ENCODE data around the gene MMP12. TPM values are rescaled to one million over a fixed set of nuclear protein-coding genes. Genes with fewer than 3 reads are reported as not detected.

MMP12 gene
- total RNA-seq, 1 experiment from 2014 or later: 0.05 TPM

- H3K27ac ChIP-seq: no peak overlapping the region
- no peak overlapping the region for H3K4me3 ChIP-seq
- no peaks in the 10 kb centered on the region for H3K36me3 ChIP-seq
- no peaks in the 10 kb centered on the region for H3K4me1 ChIP-seq (replicated peaks)
- no peak for DNase-seq (ENCODE audit: low read depth in 1 of 2, low spot score in 2 of 2)
- no peaks in the 10 kb centered on the region for H3K27me3 ChIP-seq (replicated peaks)
- H3K9me3 ChIP-seq (replicated peaks): no peaks in the 10 kb centered on the region
Observed at GRCh38 chr11:102837646-102838045, 37.1 kb downstream of the MMP12 start.

GRCh38 chr11:102837156-102837555 is 37.6 kb downstream of the MMP12 start:
- no peaks in the 10 kb centered on the region for H3K9me3 ChIP-seq (replicated peaks)

GRCh38 chr11:102836290-102836875 is 38.4 kb downstream of the MMP12 start:
- Histone ChIP-seq H3K27me3 (replicated peaks) (no peaks in the 10 kb centered on the region), H3K27ac (no peak overlapping the region), H3K4me1 (replicated peaks) (no peaks in the 10 kb centered on the region), H3K4me3 (no peak overlapping the region), H3K9me3 (replicated peaks) (no peaks in the 10 kb centered on the region), H3K36me3 (no peaks in the 10 kb centered on the region)
- DNase-seq (ENCODE audit: low read depth in 1 of 2, low spot score in 2 of 2): no peak

More at GRCh38 chr11:102837156-102837555, 37.6 kb downstream of the MMP12 start:
- no peak overlapping the region for H3K27ac ChIP-seq
- no peaks in the 10 kb centered on the region for H3K27me3 ChIP-seq (replicated peaks)
- H3K36me3 ChIP-seq: no peaks in the 10 kb centered on the region
- H3K4me1 ChIP-seq (replicated peaks): no peaks in the 10 kb centered on the region
- no peak for DNase-seq (ENCODE audit: low read depth in 1 of 2, low spot score in 2 of 2)
- H3K4me3 ChIP-seq: no peak overlapping the region

GRCh38 chr11:102833731-102834130 is 41.1 kb downstream of the MMP12 start:
- no peak overlapping the region for H3K27ac ChIP-seq
- no peaks in the 10 kb centered on the region for H3K27me3 ChIP-seq (replicated peaks)
- no peaks in the 10 kb centered on the region for H3K9me3 ChIP-seq (replicated peaks)
- no peaks in the 10 kb centered on the region for H3K36me3 ChIP-seq
- no peak for DNase-seq (ENCODE audit: low read depth in 1 of 2, low spot score in 2 of 2)
- no peaks in the 10 kb centered on the region for H3K4me1 ChIP-seq (replicated peaks)
- H3K4me3 ChIP-seq: no peak overlapping the region

GRCh38 chr11:102832612-102833011 is 42.2 kb downstream of the MMP12 start:
- H3K9me3 ChIP-seq (replicated peaks): no peaks in the 10 kb centered on the region
- no peak overlapping the region for H3K27ac ChIP-seq
- H3K36me3 ChIP-seq: no peaks in the 10 kb centered on the region
- H3K27me3 ChIP-seq (replicated peaks): no peaks in the 10 kb centered on the region
- no peak for DNase-seq (ENCODE audit: low read depth in 1 of 2, low spot score in 2 of 2)
- H3K4me1 ChIP-seq (replicated peaks): no peaks in the 10 kb centered on the region
- no peak overlapping the region for H3K4me3 ChIP-seq

- no peak overlapping the region for H3K27ac ChIP-seq
- no peaks in the 10 kb centered on the region for H3K27me3 ChIP-seq (replicated peaks)
- no peaks in the 10 kb centered on the region for H3K4me1 ChIP-seq (replicated peaks)
- H3K9me3 ChIP-seq (replicated peaks): no peaks in the 10 kb centered on the region
- no peaks in the 10 kb centered on the region for H3K36me3 ChIP-seq
- peak overlapping the region; percentile 36 for H3K4me3 ChIP-seq
- DNase-seq (ENCODE audit: low read depth in 1 of 2, low spot score in 2 of 2): peak; percentile 38 to 52
Observed at GRCh38 chr11:102831489-102832440, 43.0 kb downstream of the MMP12 start.

- H3K27me3 ChIP-seq (replicated peaks): no peaks in the 10 kb centered on the region
- DNase-seq (ENCODE audit: low read depth in 1 of 2, low spot score in 2 of 2): no peak
- no peaks in the 10 kb centered on the region for H3K4me1 ChIP-seq (replicated peaks)
- no peaks in the 10 kb centered on the region for H3K9me3 ChIP-seq (replicated peaks)
- H3K27ac ChIP-seq: no peak overlapping the region
- H3K36me3 ChIP-seq: no peaks in the 10 kb centered on the region
- H3K4me3 ChIP-seq: peak overlapping the region; percentile 36; the same call in 1 of the 2 replicates
Observed at GRCh38 chr11:102831128-102831488, 43.7 kb downstream of the MMP12 start.

- DNase-seq (ENCODE audit: low read depth in 1 of 2, low spot score in 2 of 2): no peak
- no peak overlapping the region for H3K4me3 ChIP-seq
- no peaks in the 10 kb centered on the region for H3K27me3 ChIP-seq (replicated peaks)
- H3K27ac ChIP-seq: no peak overlapping the region
- H3K4me1 ChIP-seq (replicated peaks): no peaks in the 10 kb centered on the region
- no peaks in the 10 kb centered on the region for H3K9me3 ChIP-seq (replicated peaks)
- H3K36me3 ChIP-seq: no peaks in the 10 kb centered on the region
Observed at GRCh38 chr11:102830001-102830727, 44.6 kb downstream of the MMP12 start.

- no peaks in the 10 kb centered on the region for H3K27me3 ChIP-seq (replicated peaks)
- no peaks in the 10 kb centered on the region for H3K4me1 ChIP-seq (replicated peaks)
- no peaks in the 10 kb centered on the region for H3K9me3 ChIP-seq (replicated peaks)
- no peak for DNase-seq (ENCODE audit: low read depth in 1 of 2, low spot score in 2 of 2)
- H3K36me3 ChIP-seq: no peaks in the 10 kb centered on the region
- H3K4me3 ChIP-seq: no peak overlapping the region
- H3K27ac ChIP-seq: no peak overlapping the region
Observed at GRCh38 chr11:102829316-102830000, 45.3 kb downstream of the MMP12 start.

GRCh38 chr11:102824556-102824955 is 50.2 kb downstream of the MMP12 start:
- no peaks in the 10 kb centered on the region for H3K4me1 ChIP-seq (replicated peaks)
- no peak overlapping the region for H3K27ac ChIP-seq
- H3K9me3 ChIP-seq (replicated peaks): no peaks in the 10 kb centered on the region
- no peaks in the 10 kb centered on the region for H3K27me3 ChIP-seq (replicated peaks)
- H3K4me3 ChIP-seq: no peak overlapping the region
- DNase-seq (ENCODE audit: low read depth in 1 of 2, low spot score in 2 of 2): no peak
- H3K36me3 ChIP-seq: no peaks in the 10 kb centered on the region

- H3K36me3 ChIP-seq: no peaks in the 10 kb centered on the region
- H3K4me3 ChIP-seq: no peak overlapping the region
- H3K27ac ChIP-seq: no peak overlapping the region
- H3K4me1 ChIP-seq (replicated peaks): no peaks in the 10 kb centered on the region
- no peaks in the 10 kb centered on the region for H3K9me3 ChIP-seq (replicated peaks)
- no peaks in the 10 kb centered on the region for H3K27me3 ChIP-seq (replicated peaks)
- no peak for DNase-seq (ENCODE audit: low read depth in 1 of 2, low spot score in 2 of 2)
Observed at GRCh38 chr11:102819491-102819890, 55.3 kb downstream of the MMP12 start.

GRCh38 chr11:102813484-102813883 is 61.3 kb downstream of the MMP12 start:
- H3K36me3 ChIP-seq: no peaks in the 10 kb centered on the region
- H3K4me1 ChIP-seq (replicated peaks): no peaks in the 10 kb centered on the region
- DNase-seq (ENCODE audit: low read depth in 1 of 2, low spot score in 2 of 2): no peak
- H3K4me3 ChIP-seq: no peak overlapping the region
- H3K27me3 ChIP-seq (replicated peaks): no peaks in the 10 kb centered on the region
- no peak overlapping the region for H3K27ac ChIP-seq
- H3K9me3 ChIP-seq (replicated peaks): no peaks in the 10 kb centered on the region
